Coronary artery (tissue), 2 donors: Measurements from ENCODE around the gene SRSF6.
"Not testable (repeated sequence)": the region's sequence is repeated elsewhere in the genome, so short reads cannot be mapped to it uniquely, and the experiment has no call there.

ENCODE experiments used
- DNase-seq: peaks from one replicate; pipeline ENCODE4 v3.0.0-alpha.2; 2017; ENCODE audit warnings: low spot score
- H3K27ac ChIP-seq, 2 donors: fragments of 200-600 bp; sonication (generic); one replicate each; pipeline ENCODE4 v1.5.1; 2016 to 2019
- H3K4me3 ChIP-seq: fragments of 200-600 bp; sonication (generic); 2 replicates; pipeline ENCODE4 v1.5.1; 2016; ENCODE audit warnings: mild to moderate bottlenecking, moderate library complexity
- TF ChIP-seq, protein P1 (sequence below): fragments of 200-600 bp; sonication (generic); IDR thresholded peaks from one replicate; pipeline ENCODE4 v1.5.1; 2019; ENCODE audit warnings: antibody characterized with exemption

SRSF6 gene

DNA sequence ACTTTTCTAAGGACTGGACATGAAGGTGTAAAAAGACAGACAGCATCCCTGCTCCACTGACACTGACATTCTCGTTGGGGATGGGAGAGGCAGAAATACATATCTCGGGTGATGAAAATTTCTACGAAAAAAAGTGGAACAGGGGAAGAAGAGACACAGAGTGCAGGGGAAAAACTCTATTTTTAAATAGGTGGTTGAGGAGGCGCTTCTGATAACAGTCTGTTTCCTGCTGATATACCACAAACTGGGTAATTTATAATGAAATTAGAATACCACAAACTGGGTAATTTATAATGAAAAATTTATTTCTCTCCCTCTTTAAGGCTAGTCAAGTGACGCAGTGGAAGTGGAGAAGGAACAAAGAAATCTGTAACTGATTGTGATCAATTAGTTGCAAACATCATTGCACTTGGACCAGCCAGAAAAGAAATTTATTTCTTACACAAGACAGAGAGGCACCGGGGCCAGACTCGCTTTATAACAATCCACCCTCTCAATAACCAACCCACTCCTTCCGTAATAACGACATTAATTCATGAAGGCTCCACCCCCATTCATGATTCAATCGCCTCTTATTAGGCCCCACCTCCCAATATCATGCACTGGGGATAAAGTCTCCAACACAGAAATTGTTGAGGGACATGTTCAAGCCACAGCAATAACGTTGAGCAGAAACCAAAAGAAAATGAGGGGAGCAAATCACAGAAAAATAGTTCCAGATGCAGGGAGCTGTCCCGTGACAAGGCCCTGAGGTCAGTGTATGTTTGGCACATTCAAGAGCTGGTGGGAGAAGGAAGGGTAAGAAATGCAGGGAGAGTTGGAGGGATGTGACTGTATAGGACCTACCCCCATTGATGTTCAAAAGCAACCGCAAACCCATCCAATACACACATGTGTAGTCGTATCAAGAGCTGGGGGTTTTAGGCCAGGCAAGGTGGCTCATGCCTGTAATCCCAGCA lies 6.6 kb upstream of the SRSF6 start:
- Histone ChIP-seq H3K27ac (no peak overlapping the region), H3K4me3 (no peak overlapping the region)
- no peak for DNase-seq
- TF ChIP-seq, protein P1, sequence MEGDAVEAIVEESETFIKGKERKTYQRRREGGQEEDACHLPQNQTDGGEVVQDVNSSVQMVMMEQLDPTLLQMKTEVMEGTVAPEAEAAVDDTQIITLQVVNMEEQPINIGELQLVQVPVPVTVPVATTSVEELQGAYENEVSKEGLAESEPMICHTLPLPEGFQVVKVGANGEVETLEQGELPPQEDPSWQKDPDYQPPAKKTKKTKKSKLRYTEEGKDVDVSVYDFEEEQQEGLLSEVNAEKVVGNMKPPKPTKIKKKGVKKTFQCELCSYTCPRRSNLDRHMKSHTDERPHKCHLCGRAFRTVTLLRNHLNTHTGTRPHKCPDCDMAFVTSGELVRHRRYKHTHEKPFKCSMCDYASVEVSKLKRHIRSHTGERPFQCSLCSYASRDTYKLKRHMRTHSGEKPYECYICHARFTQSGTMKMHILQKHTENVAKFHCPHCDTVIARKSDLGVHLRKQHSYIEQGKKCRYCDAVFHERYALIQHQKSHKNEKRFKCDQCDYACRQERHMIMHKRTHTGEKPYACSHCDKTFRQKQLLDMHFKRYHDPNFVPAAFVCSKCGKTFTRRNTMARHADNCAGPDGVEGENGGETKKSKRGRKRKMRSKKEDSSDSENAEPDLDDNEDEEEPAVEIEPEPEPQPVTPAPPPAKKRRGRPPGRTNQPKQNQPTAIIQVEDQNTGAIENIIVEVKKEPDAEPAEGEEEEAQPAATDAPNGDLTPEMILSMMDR = no peak

- DNase-seq = no peak
- no peak overlapping the region for H3K27ac ChIP-seq
- no peak overlapping the region for H3K4me3 ChIP-seq
- TF ChIP-seq, protein P1 = no peak
These were observed 5.1 kb upstream of the SRSF6 start for GRCh38 chr20:43452404-43453126.

DNA sequence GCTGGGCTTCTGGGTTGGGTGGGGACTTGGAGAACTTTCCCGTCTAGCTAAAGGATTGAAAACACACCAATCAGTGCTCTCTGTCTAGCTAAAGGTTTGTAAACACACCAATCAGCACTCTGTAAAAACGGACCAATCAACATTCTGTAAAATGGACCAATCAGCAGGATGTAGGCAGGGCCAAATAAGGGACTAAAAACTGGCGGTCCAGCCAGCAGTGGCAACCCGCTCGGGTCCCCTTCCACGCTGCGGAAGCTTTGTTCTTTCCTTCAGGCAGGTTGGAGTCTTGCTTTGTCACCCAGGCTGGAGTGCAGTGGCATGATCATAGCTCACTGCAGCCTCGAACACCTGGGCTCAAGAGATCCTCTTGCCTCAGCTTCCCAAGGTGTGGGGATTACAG lies 1.4 kb upstream of the SRSF6 start:
- not testable (repeated sequence) for H3K4me3 ChIP-seq, H3K27ac ChIP-seq
- DNase-seq = peak; percentile 59

GRCh38 chr20:43456809-43457639 lies 672 bp upstream of the SRSF6 start:
- H3K27ac ChIP-seq = peak overlapping the region; percentile 99 to 100
- peak; percentile 93 for DNase-seq
- TF ChIP-seq, protein P1 = no peak
- H3K4me3 ChIP-seq = peak overlapping the region; percentile 93

DNA sequence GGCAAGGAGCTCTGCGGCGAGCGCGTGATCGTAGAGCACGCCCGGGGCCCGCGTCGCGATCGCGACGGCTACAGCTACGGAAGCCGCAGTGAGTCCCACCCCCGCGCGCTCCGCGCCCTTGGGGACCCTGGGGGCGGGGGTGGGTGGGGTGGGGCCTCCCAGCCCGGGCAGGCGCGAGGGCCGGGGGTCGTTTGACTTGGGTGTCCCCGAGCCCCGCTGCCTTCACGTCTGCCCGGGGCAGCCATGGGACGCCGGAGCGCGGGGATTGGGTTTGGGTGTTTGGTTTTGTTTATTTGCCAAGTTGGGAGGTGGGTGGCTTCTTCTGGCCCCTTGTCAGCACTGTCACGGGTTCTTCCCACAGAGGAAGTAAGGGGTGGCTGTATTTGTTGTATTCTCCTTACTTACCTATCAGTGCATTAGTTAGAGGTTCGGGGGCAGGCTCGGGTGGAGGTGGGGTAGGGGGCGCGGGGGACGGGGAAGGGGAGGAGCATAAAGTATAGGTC lies 777 bp downstream of the SRSF6 start:
- Histone ChIP-seq H3K27ac (peak overlapping the region; percentile 99 to 100), H3K4me3 (peak overlapping the region; percentile 93)
- TF ChIP-seq, protein P1 = no peak
- no peak for DNase-seq

GRCh38 chr20:43459022-43459942 lies 1.6 kb downstream of the SRSF6 start:
- DNase-seq = peak; percentile 61
- H3K4me3 ChIP-seq = peak overlapping the region; percentile 93
- TF ChIP-seq, protein P1 = no peak
- peak overlapping the region; percentile 99 to 100 for H3K27ac ChIP-seq
